ENCODE measurements around the gene CYP26C1.

CYP26C1 gene

DNA sequence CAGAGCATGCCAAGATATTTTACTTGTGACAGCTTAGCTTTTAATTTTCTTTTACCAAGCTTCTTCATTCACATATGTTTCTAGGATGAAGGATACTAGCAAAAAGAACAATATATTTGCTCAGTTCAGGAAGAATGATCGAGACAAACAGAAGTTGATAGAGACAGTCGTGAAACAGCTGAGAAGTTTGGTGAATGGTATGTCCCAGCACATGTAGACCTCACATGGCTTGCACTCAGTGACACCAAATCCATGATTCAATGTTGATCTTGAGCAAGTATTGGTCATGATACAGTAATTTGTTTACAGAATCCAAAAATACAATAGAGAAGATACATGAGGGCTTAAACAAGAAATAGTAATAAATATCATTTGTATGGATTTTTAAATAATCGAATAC is 2.5 kb upstream of the CYP26C1 start:
- H3K4me3 ChIP-seq (ENCODE audit: low read length), result no peak overlapping the region
- no peak for DNase-seq (ENCODE audit: low read depth)
- TF ChIP-seq, protein P1, sequence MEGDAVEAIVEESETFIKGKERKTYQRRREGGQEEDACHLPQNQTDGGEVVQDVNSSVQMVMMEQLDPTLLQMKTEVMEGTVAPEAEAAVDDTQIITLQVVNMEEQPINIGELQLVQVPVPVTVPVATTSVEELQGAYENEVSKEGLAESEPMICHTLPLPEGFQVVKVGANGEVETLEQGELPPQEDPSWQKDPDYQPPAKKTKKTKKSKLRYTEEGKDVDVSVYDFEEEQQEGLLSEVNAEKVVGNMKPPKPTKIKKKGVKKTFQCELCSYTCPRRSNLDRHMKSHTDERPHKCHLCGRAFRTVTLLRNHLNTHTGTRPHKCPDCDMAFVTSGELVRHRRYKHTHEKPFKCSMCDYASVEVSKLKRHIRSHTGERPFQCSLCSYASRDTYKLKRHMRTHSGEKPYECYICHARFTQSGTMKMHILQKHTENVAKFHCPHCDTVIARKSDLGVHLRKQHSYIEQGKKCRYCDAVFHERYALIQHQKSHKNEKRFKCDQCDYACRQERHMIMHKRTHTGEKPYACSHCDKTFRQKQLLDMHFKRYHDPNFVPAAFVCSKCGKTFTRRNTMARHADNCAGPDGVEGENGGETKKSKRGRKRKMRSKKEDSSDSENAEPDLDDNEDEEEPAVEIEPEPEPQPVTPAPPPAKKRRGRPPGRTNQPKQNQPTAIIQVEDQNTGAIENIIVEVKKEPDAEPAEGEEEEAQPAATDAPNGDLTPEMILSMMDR (IDR thresholded peaks at IDR 0.05; ENCODE audit: insufficient read depth, low read depth, low read length, missing control alignments), result no peak

DNA sequence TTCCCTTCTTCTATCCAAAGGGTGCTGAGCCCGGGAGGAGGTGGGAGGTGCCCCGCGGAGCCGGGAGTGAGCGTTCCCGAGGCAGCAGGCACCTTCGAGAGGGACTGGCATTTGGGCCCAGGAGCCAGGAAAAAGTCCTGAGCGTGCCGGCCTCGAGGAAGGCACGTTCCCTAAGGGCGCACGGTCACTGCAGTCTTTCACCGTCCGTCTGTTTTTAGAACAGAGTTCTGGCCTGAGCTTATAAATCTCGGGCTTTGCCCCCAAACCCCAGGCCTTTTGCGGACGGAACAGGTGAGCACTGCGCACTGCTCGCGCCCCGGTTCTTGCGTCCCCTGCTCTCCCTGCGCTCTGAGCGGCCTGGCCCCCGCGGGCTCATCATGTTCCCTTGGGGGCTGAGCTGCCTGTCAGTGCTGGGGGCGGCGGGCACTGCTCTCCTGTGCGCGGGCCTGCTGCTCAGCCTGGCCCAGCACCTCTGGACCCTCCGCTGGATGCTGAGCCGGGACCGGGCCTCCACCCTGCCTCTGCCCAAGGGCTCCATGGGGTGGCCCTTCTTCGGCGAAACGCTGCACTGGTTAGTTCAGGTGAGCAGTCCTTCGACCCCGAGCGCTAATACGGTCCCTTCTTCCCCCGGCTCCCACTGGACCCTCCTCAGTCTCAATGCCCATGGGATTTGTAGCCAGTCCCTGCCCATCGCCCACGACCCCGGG is 442 bp downstream of the CYP26C1 start:
- no peak for DNase-seq (ENCODE audit: low read depth)
- H3K4me3 ChIP-seq (ENCODE audit: low read length), result no peak overlapping the region
- TF ChIP-seq, protein P1 (IDR thresholded peaks at IDR 0.05; ENCODE audit: insufficient read depth, low read depth, low read length, missing control alignments), result no peak

DNA sequence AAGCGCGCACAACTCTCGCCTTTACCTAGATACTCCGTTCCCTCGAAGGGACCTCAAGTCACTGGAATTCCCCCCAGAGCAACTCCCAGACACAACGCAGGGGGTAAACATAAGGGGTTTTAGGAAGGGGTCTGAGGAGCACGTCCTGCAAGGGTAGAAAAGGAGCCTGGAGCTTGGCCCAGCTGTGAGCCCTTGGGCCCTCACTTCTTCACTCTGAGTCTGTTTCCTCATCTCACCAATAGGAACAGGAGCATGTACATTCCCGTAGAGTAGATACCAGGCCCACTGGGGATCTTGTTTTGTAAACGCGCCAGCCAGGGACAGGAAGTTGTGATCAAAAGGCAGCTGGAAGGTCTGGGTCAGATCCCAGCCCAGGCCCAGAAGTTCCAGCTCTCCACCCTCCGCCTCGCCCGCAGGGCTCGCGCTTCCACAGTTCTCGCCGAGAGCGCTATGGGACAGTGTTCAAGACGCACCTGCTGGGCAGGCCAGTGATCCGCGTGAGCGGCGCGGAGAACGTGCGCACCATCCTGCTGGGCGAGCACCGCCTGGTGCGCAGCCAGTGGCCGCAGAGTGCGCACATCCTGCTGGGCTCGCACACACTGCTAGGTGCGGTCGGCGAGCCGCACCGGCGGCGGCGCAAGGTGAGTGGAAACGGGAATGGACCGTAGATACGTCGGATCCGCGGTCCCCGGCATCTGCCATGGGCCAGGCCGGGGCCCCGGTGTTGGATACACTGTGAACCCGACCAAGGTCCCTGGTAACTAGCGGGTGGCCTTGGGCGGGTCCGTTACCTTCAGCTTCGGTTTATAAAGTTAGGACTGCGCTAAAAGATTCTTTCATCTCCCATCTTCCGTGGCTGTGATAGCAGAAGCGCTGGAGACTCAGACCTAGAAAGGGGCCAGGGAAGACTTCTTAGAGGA is 1.3 kb downstream of the CYP26C1 start:
- peak overlapping the region; percentile 0 for H3K4me3 ChIP-seq (ENCODE audit: low read length)
- peak; percentile 37 for DNase-seq (ENCODE audit: low read depth)

DNA sequence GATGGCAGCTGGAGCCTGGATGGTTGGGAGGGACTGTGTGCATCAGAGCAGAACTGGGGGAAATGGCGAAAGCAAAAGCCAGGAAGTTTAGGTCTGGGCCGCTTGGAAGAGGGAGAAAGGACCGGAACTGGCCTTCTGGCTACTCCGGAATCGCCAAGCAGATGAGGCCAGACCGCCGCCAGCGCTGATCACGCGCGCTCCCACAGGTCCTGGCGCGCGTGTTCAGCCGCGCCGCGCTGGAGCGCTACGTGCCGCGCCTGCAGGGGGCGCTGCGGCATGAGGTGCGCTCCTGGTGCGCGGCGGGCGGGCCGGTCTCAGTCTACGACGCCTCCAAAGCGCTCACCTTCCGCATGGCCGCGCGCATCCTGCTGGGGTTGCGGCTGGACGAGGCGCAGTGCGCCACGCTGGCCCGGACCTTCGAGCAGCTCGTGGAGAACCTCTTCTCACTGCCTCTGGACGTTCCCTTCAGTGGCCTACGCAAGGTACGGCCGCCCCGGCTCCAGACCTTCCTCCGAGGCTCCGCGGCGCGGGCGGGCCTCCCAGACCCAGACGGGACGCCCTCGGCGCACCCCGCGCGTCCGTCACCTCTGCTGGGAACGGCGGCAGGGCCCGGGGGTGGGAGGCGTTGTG is 2.0 kb downstream of the CYP26C1 start:
- DNase-seq (ENCODE audit: low read depth), result peak; percentile 67
- TF ChIP-seq, protein P1 (IDR thresholded peaks at IDR 0.05; ENCODE audit: insufficient read depth, low read depth, low read length, missing control alignments), result peak; percentile 24
- peak overlapping the region; percentile 0 for H3K4me3 ChIP-seq (ENCODE audit: low read length)

More for the DNA sequence above, 1.3 kb downstream of the CYP26C1 start:
- TF ChIP-seq, protein P1 (IDR thresholded peaks at IDR 0.05; ENCODE audit: insufficient read depth, low read depth, low read length, missing control alignments), result no peak

DNA sequence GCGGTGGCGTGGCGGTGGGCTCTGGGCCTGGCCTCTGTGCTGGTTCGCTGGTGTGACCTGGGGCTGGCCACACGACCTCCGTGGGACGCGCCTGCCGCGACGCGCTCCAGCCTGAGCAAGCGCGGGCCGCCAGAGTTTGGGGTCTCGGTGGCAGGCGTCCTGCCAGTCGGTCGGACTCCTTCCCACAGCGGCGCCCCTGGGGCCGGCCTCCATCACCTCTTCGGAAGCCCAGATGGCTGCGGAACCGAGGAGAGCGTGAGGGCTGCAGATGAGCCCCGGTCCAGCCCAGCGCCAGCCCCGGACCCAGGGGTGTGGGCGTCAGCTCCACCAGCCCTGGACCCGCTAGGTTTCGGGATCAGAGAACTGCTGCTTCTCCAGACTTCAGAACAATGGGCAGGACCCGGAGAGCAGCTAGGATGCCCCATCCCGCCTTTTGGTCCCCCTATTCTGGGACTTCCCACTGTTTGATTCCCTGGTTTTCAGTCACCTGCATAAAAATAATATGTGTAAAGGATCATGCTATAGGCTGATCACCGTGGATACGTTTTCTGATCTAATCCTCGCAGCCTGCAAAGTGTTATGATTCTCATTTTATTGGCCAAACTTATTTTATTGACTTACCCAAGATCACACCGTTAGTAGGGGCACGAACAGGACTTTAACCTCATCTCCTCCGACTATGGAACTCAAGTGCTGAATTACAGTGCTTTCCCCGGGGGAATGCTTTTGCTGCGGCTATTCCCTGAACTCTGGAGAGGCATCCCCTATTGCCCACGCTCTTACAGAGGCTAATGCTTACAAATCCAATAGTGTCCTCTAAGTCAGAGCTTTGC is 2.8 kb downstream of the CYP26C1 start:
- TF ChIP-seq, protein P1 (IDR thresholded peaks at IDR 0.05; ENCODE audit: insufficient read depth, low read depth, low read length, missing control alignments), result no peak
- H3K4me3 ChIP-seq (ENCODE audit: low read length), result no peak overlapping the region
- no peak for DNase-seq (ENCODE audit: low read depth)

DNA sequence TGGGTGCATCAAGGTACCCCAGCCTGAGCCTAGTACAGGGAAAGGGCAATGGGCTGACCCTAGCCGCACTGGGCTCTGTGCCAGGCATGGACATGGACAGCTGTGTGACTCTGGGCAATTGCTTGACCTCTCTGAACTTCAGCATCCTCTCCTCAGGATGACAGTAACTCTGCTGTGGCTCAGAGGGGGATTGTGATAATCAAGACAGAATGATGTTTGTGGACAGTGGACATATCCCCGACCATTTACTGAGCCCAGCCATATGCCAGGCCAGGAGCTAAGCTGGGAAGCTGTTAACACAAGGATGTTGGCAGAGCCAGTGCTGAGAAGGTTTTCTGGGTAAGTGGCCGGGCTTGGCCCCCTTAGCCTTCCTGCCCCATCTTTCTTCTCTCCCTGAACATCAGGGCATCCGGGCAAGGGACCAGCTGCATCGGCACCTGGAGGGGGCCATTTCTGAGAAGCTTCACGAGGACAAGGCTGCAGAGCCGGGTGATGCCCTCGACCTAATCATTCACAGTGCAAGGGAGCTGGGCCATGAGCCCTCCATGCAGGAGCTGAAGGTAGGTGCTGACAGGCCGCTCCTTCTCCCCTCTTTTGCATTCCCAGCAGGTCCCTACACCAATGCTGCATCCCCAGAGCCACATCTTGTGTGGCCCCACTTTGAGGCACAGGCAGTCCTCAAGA is 3.5 kb downstream of the CYP26C1 start:
- no peak overlapping the region for H3K4me3 ChIP-seq (ENCODE audit: low read length)
- DNase-seq (ENCODE audit: low read depth), result no peak
- TF ChIP-seq, protein P1 (IDR thresholded peaks at IDR 0.05; ENCODE audit: insufficient read depth, low read depth, low read length, missing control alignments), result no peak
